Stimulated activated naive CD8-positive, alpha-beta T cell treated with anti-CD3 and anti-CD28 coated beads, Interleukin-15, Interleukin-2, amounts not matched to agents 100 ng/mL and 50 ng/mL, for 24 hours (primary cell): ENCODE data around the gene YWHAH.

Experiments
- H3K27ac Mint-ChIP-seq: one replicate; pipeline ENCODE4 v1.8.0; 2021; ENCODE audit warnings: mild to moderate bottlenecking, mixed read lengths
- H3K27me3 Mint-ChIP-seq: one replicate; pipeline ENCODE4 v1.8.0; 2021; ENCODE audit warnings: mixed read lengths
- H3K36me3 Mint-ChIP-seq: one replicate; pipeline ENCODE4 v1.8.0; 2021; ENCODE audit warnings: low read depth, mixed read lengths
- H3K4me1 Mint-ChIP-seq: one replicate; pipeline ENCODE4 v1.8.0; 2021; ENCODE audit warnings: low read depth, mixed read lengths
- H3K4me3 Mint-ChIP-seq: one replicate; pipeline ENCODE4 v1.8.0; 2021; ENCODE audit warnings: mild to moderate bottlenecking, mixed read lengths
- H3K9me3 Mint-ChIP-seq: one replicate; pipeline ENCODE4 v1.8.0; 2021; ENCODE audit warnings: mixed read lengths

The YWHAH gene

GRCh38 chr22:31943978-31944699 is at the start of gene YWHAH:
Gene YWHAH, plus strand, starts transcription at chr22:31944535. Its CDS starts 199 bp downstream, at chr22:31944734.
- Mint-ChIP-seq H3K4me1 (peaks cover 34% of the 10 kb centered on the region), H3K36me3 (peaks cover 10% of the 10 kb centered on the region), H3K27me3 (no peaks in the 10 kb centered on the region), H3K9me3 (no peaks in the 10 kb centered on the region), H3K27ac (peak within 1 kb of the TSS; percentile 90), H3K4me3 (no peak within 1 kb of the TSS)

GRCh38 chr22:31895411-31896123 is 48.8 kb upstream of the YWHAH start:
- no peaks in the 10 kb centered on the region for H3K27me3 Mint-ChIP-seq
- no peak overlapping the region for H3K4me3 Mint-ChIP-seq
- H3K27ac Mint-ChIP-seq, result no peak overlapping the region

GRCh38 chr22:31896472-31896871 is 47.9 kb upstream of the YWHAH start:
- H3K27me3 Mint-ChIP-seq, result no peaks in the 10 kb centered on the region
- H3K27ac Mint-ChIP-seq, result no peak overlapping the region
- peaks cover 20% of the 10 kb centered on the region for H3K36me3 Mint-ChIP-seq
- H3K9me3 Mint-ChIP-seq, result no peaks in the 10 kb centered on the region
- no peaks in the 10 kb centered on the region for H3K4me1 Mint-ChIP-seq
- no peak overlapping the region for H3K4me3 Mint-ChIP-seq

More at GRCh38 chr22:31895411-31896123, 48.8 kb upstream of the YWHAH start:
- Mint-ChIP-seq H3K36me3 (peaks cover 25% of the 10 kb centered on the region), H3K9me3 (no peaks in the 10 kb centered on the region), H3K4me1 (no peaks in the 10 kb centered on the region)

- no peak overlapping the region for H3K27ac Mint-ChIP-seq
- peaks cover 24% of the 10 kb centered on the region for H3K36me3 Mint-ChIP-seq
- H3K27me3 Mint-ChIP-seq, result no peaks in the 10 kb centered on the region
- no peaks in the 10 kb centered on the region for H3K9me3 Mint-ChIP-seq
- H3K4me3 Mint-ChIP-seq, result no peak overlapping the region
- H3K4me1 Mint-ChIP-seq, result no peaks in the 10 kb centered on the region
Observed at GRCh38 chr22:31897842-31898805, 46.2 kb upstream of the YWHAH start.

GRCh38 chr22:31898926-31899325 is 45.4 kb upstream of the YWHAH start:
- Mint-ChIP-seq H3K9me3 (no peaks in the 10 kb centered on the region), H3K36me3 (peaks cover 24% of the 10 kb centered on the region), H3K27me3 (no peaks in the 10 kb centered on the region), H3K4me1 (no peaks in the 10 kb centered on the region), H3K27ac (no peak overlapping the region), H3K4me3 (no peak overlapping the region)

- Mint-ChIP-seq H3K4me1 (no peaks in the 10 kb centered on the region), H3K4me3 (no peak overlapping the region), H3K36me3 (peaks cover 24% of the 10 kb centered on the region), H3K27ac (no peak overlapping the region), H3K27me3 (no peaks in the 10 kb centered on the region), H3K9me3 (no peaks in the 10 kb centered on the region)
Observed at GRCh38 chr22:31899669-31900068, 44.7 kb upstream of the YWHAH start.

GRCh38 chr22:31901388-31902137 is 42.8 kb upstream of the YWHAH start:
- Mint-ChIP-seq H3K27me3 (no peaks in the 10 kb centered on the region), H3K36me3 (peaks cover 17% of the 10 kb centered on the region), H3K27ac (no peak overlapping the region), H3K4me1 (no peaks in the 10 kb centered on the region), H3K4me3 (no peak overlapping the region), H3K9me3 (no peaks in the 10 kb centered on the region)

GRCh38 chr22:31904651-31905050 is 39.7 kb upstream of the YWHAH start:
- H3K4me1 Mint-ChIP-seq, result no peaks in the 10 kb centered on the region
- no peaks in the 10 kb centered on the region for H3K9me3 Mint-ChIP-seq
- H3K27me3 Mint-ChIP-seq, result no peaks in the 10 kb centered on the region
- no peak overlapping the region for H3K27ac Mint-ChIP-seq
- peaks cover 25% of the 10 kb centered on the region for H3K36me3 Mint-ChIP-seq
- no peak overlapping the region for H3K4me3 Mint-ChIP-seq

- Mint-ChIP-seq H3K4me3 (no peak overlapping the region), H3K4me1 (no peaks in the 10 kb centered on the region), H3K36me3 (peaks cover 30% of the 10 kb centered on the region), H3K9me3 (no peaks in the 10 kb centered on the region), H3K27me3 (no peaks in the 10 kb centered on the region), H3K27ac (peak overlapping the region; percentile 4)
Observed at GRCh38 chr22:31905356-31905755, 39.0 kb upstream of the YWHAH start.

GRCh38 chr22:31906086-31906485 is 38.2 kb upstream of the YWHAH start:
- no peak overlapping the region for H3K4me3 Mint-ChIP-seq
- no peaks in the 10 kb centered on the region for H3K4me1 Mint-ChIP-seq
- H3K9me3 Mint-ChIP-seq, result no peaks in the 10 kb centered on the region
- no peak overlapping the region for H3K27ac Mint-ChIP-seq
- H3K36me3 Mint-ChIP-seq, result peaks cover 33% of the 10 kb centered on the region
- H3K27me3 Mint-ChIP-seq, result no peaks in the 10 kb centered on the region

GRCh38 chr22:31906569-31906968 is 37.8 kb upstream of the YWHAH start:
- Mint-ChIP-seq H3K4me3 (no peak overlapping the region), H3K4me1 (no peaks in the 10 kb centered on the region), H3K36me3 (peaks cover 33% of the 10 kb centered on the region), H3K27me3 (no peaks in the 10 kb centered on the region), H3K9me3 (no peaks in the 10 kb centered on the region), H3K27ac (no peak overlapping the region)

GRCh38 chr22:31909977-31910376 is 34.4 kb upstream of the YWHAH start:
- Mint-ChIP-seq H3K4me3 (no peak overlapping the region), H3K27me3 (no peaks in the 10 kb centered on the region), H3K4me1 (no peaks in the 10 kb centered on the region), H3K36me3 (peaks cover 25% of the 10 kb centered on the region), H3K9me3 (no peaks in the 10 kb centered on the region), H3K27ac (no peak overlapping the region)

- H3K36me3 Mint-ChIP-seq, result peaks cover 15% of the 10 kb centered on the region
- no peaks in the 10 kb centered on the region for H3K27me3 Mint-ChIP-seq
- no peak overlapping the region for H3K27ac Mint-ChIP-seq
- no peaks in the 10 kb centered on the region for H3K9me3 Mint-ChIP-seq
- no peak overlapping the region for H3K4me3 Mint-ChIP-seq
- peaks cover 3% of the 10 kb centered on the region for H3K4me1 Mint-ChIP-seq
Observed at GRCh38 chr22:31911565-31912406, 32.5 kb upstream of the YWHAH start.

- Mint-ChIP-seq H3K4me3 (no peak overlapping the region), H3K4me1 (peaks cover 9% of the 10 kb centered on the region), H3K36me3 (peaks cover 14% of the 10 kb centered on the region), H3K27me3 (no peaks in the 10 kb centered on the region), H3K9me3 (no peaks in the 10 kb centered on the region), H3K27ac (no peak overlapping the region)
Observed at GRCh38 chr22:31912407-31912743, 32.0 kb upstream of the YWHAH start.
